Smooth muscle cell (in vitro differentiated cells): ENCODE results near the gene GFPT2. TPM values are rescaled to one million over a fixed set of nuclear protein-coding genes. Genes with fewer than 3 reads are reported as not detected.

ENCODE experiments used
- DNase-seq: peaks from one replicate; lab custom pipeline; 2025; ENCODE audit not compliant: unreplicated experiment; lab: John Stamatoyannopoulos, UW
- H2AFZ ChIP-seq: fragments of 200-600 bp; sonication (generic); 2 replicates; pipeline ENCODE4 v1.6.0; 2016; ENCODE audit warnings: antibody characterized with exemption, low read depth, mild to moderate bottlenecking
- H3F3A ChIP-seq: fragments of 200-600 bp; sonication (generic); 2 replicates; pipeline ENCODE4 v1.6.0; 2017; ENCODE audit warnings: antibody characterized with exemption, low read depth
- H3K27ac ChIP-seq: fragments of 200-600 bp; sonication (generic); 2 replicates; pipeline ENCODE4 v1.5.1; 2016; ENCODE audit warnings: low read depth, mild to moderate bottlenecking
- H3K27me3 ChIP-seq: fragments of 200-600 bp; sonication (generic); 2 replicates; pipeline ENCODE4 v1.6.1; 2016; ENCODE audit warnings: low read depth, mild to moderate bottlenecking
- H3K36me3 ChIP-seq: fragments of 200-600 bp; sonication (generic); 2 replicates; pipeline ENCODE4 v1.5.1; 2016; ENCODE audit warnings: low read depth
- H3K4me1 ChIP-seq: fragments of 200-600 bp; sonication (generic); 2 replicates; pipeline ENCODE4 v1.5.1; 2016; ENCODE audit warnings: low read depth
- H3K4me2 ChIP-seq: fragments of 200-600 bp; sonication (generic); 2 replicates; pipeline ENCODE4 v1.6.0; 2016; ENCODE audit warnings: mild to moderate bottlenecking
- H3K4me3 ChIP-seq: fragments of 200-600 bp; sonication (generic); 2 replicates; pipeline ENCODE4 v1.5.1; 2016; ENCODE audit warnings: mild to moderate bottlenecking
- H3K79me2 ChIP-seq: fragments of 200-600 bp; sonication (generic); 2 replicates; pipeline ENCODE4 v1.6.0; 2016; ENCODE audit warnings: low read depth, mild to moderate bottlenecking
- H3K9ac ChIP-seq: fragments of 200-600 bp; sonication (generic); 2 replicates; pipeline ENCODE4 v1.6.0; 2016; ENCODE audit warnings: low read depth
- H3K9me3 ChIP-seq: fragments of 200-600 bp; sonication (generic); replicated peaks from 2 replicates; pipeline ENCODE4 v1.5.1; 2016; ENCODE audit warnings: low read depth
- H4K20me1 ChIP-seq: fragments of 200-600 bp; sonication (generic); 2 replicates; pipeline ENCODE4 v1.6.0; 2016; ENCODE audit warnings: low read depth
- CTCF ChIP-seq: fragments of 200-600 bp; sonication (generic); IDR thresholded peaks from 2 replicates; pipeline ENCODE4 v1.5.1; 2017; ENCODE audit warnings: borderline replicate concordance, mild to moderate bottlenecking, antibody characterized with exemption; ENCODE audit not compliant: insufficient read depth, poor library complexity, severe bottlenecking
- WGBS: methylation state at CpG from one replicate; pipeline ENCODE4 v1.1.7; 2016; ENCODE audit warnings: low lambda C conversion rate; 5-methylcytosine and 5-hydroxymethylcytosine counted together
- polyA plus RNA-seq: library from polyadenylated mRNA; unstranded; fragments of >200 nt; fragmentation: Nextera tagmentation; extraction: Ambion mirVana; gene quantifications from 2 replicates; pipeline ENCODE4 v1.2.1, GENCODE V29; 2016
- total RNA-seq: library from RNA; depleted of rRNA; stranded (reverse); fragments of >200 nt; gene quantifications from 2 replicates; pipeline ENCODE4 v1.2.3, GENCODE V29; 2014

The GFPT2 gene
- total and polyA plus RNA-seq, 2 experiments from 2014 or later: 137 to 243 TPM

GRCh38 chr5:180395540-180396274, 42.6 kb upstream of the GFPT2 start:
- WGBS: 53% methylated on average over 16 of the region's 16 CpGs
- Histone ChIP-seq H3F3A (no peaks in the 10 kb centered on the region), H3K9ac (no peak overlapping the region), H3K4me1 (no peaks in the 10 kb centered on the region), H4K20me1 (no peaks in the 10 kb centered on the region), H3K4me2 (peak overlapping the region; percentile 3), H3K9me3 (no peaks in the 10 kb centered on the region), H3K27me3 (no peaks in the 10 kb centered on the region), H3K27ac (peak overlapping the region; percentile 15), H3K4me3 (no peak overlapping the region), H2AFZ (peak overlapping the region; percentile 32), H3K79me2 (no peaks in the 10 kb centered on the region), H3K36me3 (no peaks in the 10 kb centered on the region)
- TF ChIP-seq CTCF: no peak
- DNase-seq: no peak

GRCh38 chr5:180394031-180394636, 41.0 kb upstream of the GFPT2 start:
- Histone ChIP-seq H3K27me3 (no peaks in the 10 kb centered on the region), H3K79me2 (no peaks in the 10 kb centered on the region), H3K4me3 (no peak overlapping the region), H3K27ac (no peak overlapping the region), H3K36me3 (no peaks in the 10 kb centered on the region), H2AFZ (no peak overlapping the region), H3K9ac (no peak overlapping the region), H3F3A (no peaks in the 10 kb centered on the region), H3K4me2 (no peak overlapping the region), H4K20me1 (no peaks in the 10 kb centered on the region), H3K4me1 (no peaks in the 10 kb centered on the region), H3K9me3 (no peaks in the 10 kb centered on the region)
- no peak for DNase-seq
- TF ChIP-seq CTCF: no peak
- 93% methylated on average over 13 of the region's 13 CpGs for WGBS

- no peaks in the 10 kb centered on the region for H3K36me3 ChIP-seq
- no peaks in the 10 kb centered on the region for H3K79me2 ChIP-seq
- 94% methylated on average over 7 of the region's 7 CpGs for WGBS
- H3K4me2 ChIP-seq: no peak overlapping the region
- H3K27ac ChIP-seq: no peak overlapping the region
- H4K20me1 ChIP-seq: no peaks in the 10 kb centered on the region
- no peak overlapping the region for H3K9ac ChIP-seq
- DNase-seq: no peak
- no peaks in the 10 kb centered on the region for H3K4me1 ChIP-seq
- H2AFZ ChIP-seq: no peak overlapping the region
- H3K27me3 ChIP-seq: no peaks in the 10 kb centered on the region
- H3K4me3 ChIP-seq: no peak overlapping the region
- no peaks in the 10 kb centered on the region for H3K9me3 ChIP-seq
- H3F3A ChIP-seq: no peaks in the 10 kb centered on the region
- TF ChIP-seq CTCF: no peak
Observed at GRCh38 chr5:180391276-180391675, 38.1 kb upstream of the GFPT2 start.
